Sciatic nerve (tissue), 2 donors: ENCODE measurements around the gene RAB8B. TPM values are rescaled to one million over a fixed set of nuclear protein-coding genes. Genes with fewer than 3 reads are reported as not detected.
"Not testable (repeated sequence)": the region's sequence is repeated elsewhere in the genome, so short reads cannot be mapped to it uniquely, and the experiment has no call there.

Experiments
- ATAC-seq: fragments of 200-7000 bp; cut with Tn5 transposase; one replicate; pipeline ENCODE4 v1.9.1; 2020; ENCODE audit warnings: mild to moderate bottlenecking, moderate library complexity
- DNase-seq: peaks from one replicate; pipeline ENCODE4 v3.0.0-alpha.2; 2020; ENCODE audit warnings: low spot score
- intact Hi-C: fragments of 100-400 bp; cut with DNase I; formaldehyde crosslinking; loops from one replicate; pipeline ENCODE4 v1.14.2; 2022
- total RNA-seq: library from RNA; stranded (reverse); fragmentation: NEBNext Ultra II Directional; extraction: Animal tissue kit (Norgen Biotek cat#: 25700); gene quantifications from one replicate; pipeline ENCODE4 v1.2.1, GENCODE V29; 2021
- donor health status: DM: no; HTN: no; CAD: no.
- donor health status: DM: no; HTN: no; CAD: no.

Gene RAB8B
- total RNA-seq, 1 donor from 2014 or later: 69.4 TPM

DNA sequence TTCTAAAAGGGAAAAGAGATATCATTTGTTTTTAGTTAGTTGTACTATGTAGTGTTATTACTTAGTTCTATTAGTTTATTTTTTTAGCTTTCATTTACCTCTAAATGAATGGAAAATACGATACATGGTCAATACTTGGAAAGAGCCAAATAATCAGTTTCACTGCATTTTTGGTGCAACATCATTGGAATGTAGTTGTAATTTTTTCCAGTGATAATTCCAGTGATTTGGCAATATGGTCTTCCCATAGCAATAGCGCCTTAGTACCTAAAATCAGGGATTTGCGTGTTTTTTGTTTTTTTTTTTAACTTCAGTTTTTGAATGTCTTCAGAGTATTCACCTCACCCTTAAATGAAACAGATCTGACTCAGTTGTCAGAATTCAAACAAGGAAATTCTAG lies 41.8 kb downstream of the RAB8B start:
- intact Hi-C loops: no loop called here
- no peak for DNase-seq
- no peak for ATAC-seq

DNA sequence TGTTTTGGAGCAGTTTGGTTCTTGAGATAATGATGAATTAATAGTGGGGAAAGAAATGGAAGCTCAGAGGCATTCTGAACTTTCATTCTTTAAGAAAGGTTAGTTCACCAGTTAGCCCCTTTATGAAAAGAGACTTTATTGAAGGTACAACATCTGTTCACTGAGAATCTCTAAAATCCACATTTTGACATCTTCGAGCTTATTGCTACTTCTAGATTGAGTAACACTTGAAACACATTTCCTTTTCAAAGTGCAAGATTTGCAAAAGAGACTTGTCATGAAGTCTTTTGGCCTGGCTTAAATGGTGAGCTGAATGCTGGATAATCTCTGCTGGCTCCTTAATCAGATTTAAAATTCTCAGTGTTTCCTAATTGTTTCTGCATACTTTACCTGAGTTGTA lies 42.3 kb downstream of the RAB8B start:
- intact Hi-C loops: no loop called here
- ATAC-seq: no peak
- no peak for DNase-seq

DNA sequence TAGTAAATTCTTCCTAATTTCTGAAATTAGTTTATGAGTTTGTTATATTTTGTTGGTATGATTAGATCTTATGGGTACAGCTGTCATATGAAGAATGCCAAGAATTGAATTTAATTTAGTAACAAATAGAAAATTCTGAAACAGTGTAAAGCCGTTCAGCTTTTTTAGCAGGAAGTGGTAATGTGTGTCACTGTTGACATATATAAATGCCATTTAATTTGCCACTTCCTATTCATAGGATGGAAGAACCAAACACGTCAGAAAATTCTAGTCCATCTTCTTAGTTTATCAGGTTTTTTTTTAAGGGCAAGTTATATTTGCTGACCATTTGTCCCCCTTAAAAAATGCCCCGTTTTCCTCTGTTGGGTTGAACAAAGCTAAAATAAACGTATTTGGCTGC lies 43.0 kb downstream of the RAB8B start:
- intact Hi-C loops: no loop called here
- no peak for ATAC-seq
- DNase-seq: no peak

DNA sequence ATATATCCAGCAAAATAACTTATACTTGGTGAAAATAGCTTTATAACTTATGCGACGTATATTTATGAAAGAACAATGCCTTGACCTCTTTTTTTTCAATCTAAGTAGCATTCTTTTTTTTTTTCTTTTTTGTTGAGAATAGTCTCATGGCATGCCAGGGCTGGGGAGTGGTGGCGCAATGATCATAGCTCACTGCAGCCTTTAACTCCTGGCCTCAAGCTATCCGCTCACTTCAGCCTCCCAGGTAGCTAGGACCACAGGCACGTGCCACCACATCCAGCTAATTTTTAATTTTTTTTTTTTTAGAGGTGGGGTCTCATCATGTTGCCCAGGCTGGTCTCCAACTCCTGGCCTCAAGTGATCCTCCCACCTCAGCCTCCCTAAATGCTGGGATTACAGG lies 43.5 kb downstream of the RAB8B start:
- DNase-seq: no peak
- no peak for ATAC-seq
- intact Hi-C loops: no loop called here

DNA sequence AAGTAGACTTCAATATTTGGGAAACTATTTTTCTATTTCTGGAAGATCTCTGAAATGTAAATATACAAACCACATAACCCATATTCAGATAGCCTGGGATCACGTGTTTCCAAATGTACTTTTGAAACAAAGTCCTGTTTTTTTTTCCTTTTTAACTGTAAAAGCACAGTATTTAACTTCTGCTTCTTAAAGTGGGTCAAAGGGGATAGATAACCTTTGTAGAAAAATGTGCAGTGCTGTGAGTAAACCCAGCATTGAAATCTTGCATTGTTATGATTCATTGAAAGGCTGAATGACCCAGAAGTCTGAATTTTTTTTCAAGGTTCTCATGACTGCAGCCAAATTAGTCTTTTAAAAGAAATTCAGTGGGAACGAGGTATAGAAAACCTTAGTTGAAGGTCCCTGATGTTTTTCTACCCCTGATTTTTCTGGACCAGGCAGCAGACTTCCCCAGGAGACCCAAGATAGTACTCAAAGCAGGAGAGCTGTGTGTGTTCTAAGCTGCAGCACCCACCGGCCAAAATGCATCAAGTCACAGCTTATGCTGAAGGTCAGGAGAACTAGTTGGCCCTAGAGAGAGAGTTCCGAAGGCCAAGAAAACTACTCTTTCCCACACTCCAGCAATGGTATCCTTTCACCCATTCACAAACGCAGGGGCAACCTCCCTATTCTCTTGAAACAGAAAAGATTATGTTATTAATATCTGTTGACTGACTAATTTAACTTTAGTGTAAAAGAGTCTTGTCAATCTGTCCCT lies 44.4 kb downstream of the RAB8B start:
- intact Hi-C loops: no loop called here
- DNase-seq (no peak), ATAC-seq (peak; percentile 48)

DNA sequence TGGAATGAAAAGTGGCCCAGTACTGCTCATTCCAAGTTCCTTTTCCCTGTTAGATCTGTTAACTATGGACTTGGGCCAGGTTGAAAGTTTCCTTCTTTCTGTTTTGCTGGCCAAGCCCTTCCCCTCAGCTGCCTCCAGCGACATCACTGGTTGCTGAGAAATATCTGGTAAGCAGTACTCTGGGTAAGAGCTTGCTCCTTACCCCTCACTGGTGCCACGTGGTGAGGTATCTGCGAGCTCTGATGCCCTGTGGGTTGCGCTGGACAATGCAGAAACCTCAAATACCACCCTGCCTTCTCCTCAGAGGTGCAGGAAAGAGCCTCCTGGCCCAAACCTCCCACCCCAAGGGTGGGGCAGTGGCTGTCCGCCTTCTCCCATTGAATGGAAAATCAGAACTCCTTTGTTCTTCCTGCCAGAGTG lies 45.1 kb downstream of the RAB8B start:
- ATAC-seq: peak; percentile 94
- DNase-seq: peak; percentile 68
- intact Hi-C loops: no loop called here

DNA sequence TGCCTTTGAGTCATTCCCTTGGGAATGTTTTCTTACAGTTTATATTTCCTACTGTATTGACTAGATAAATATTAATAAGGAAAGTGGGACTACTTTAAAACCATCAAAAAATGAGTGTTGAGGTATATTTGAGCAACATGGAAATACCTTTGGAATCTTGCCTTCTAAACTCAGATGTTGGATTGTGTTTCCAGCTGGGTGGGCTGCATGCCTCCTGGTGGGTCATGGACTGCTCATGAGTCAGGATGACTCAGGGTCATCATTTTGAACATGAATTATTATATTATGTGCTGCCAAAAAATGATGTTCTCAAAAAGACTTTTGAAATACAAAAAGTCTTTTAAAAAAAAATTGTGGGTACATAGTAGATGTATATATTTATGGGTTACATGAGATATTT lies 46.9 kb downstream of the RAB8B start:
- intact Hi-C loops: no loop called here
- ATAC-seq: no peak
- no peak for DNase-seq

DNA sequence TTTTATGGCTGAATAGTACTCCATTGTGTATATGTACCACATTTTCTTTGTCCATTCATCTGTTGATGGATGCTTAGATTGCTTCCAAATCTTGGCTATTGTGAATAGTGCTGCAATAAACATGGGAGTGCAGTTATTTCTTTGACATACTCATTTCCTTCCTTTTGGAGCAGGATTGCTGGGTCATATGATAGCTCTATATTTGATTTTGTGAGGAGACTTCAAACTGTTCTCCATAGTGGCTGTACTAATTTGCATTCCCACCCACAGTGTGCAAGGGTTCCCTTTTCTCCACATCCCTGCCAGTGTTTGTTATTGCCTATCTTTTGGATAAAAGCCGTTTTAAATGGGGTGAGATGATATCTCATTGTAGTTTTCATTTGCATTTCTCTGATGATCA lies 47.7 kb downstream of the RAB8B start:
- intact Hi-C loops, ATAC-seq, DNase-seq: not testable (repeated sequence)

DNA sequence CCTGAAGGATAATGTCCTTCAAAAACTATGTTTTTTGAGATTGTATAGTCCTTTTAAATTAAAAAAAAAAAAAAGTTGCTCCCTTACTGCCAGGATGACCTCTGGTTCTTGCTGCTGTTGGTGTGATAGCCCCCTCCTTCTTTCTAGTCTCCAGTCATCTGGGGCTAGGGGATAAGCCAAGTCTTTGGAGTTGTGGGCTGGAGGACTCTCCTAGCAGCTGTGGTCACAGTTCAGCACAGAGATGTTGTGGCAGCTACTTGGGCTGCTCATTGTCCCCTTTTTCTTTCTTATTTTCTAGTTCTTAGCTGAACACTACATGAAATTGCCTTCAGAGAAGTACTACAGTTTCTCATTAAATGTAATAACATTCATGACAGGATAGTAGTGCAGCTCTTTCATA lies 48.8 kb downstream of the RAB8B start:
- DNase-seq: no peak
- ATAC-seq: no peak
- intact Hi-C loops: no loop called here

DNA sequence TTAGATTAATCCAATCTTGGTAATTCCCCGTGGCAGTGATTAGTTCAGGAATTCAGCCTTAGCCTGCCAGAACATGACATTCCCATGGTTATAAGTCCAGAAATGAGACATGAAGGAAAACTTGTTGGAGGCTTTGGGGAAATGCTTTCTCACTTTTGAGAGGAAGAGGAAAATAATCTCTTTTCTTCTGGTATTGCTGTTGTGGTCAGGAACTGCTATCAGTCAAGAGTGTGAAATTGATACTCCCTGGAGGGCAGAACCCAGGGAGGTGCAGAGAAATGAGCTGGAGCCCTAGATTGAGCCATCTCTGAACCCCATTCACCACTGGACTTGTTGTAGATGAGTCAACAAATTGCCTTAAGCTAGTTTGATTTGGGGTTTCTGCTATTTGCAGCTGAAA lies 49.4 kb downstream of the RAB8B start:
- DNase-seq: no peak
- intact Hi-C loops: no loop called here
- ATAC-seq: peak; percentile 54

DNA sequence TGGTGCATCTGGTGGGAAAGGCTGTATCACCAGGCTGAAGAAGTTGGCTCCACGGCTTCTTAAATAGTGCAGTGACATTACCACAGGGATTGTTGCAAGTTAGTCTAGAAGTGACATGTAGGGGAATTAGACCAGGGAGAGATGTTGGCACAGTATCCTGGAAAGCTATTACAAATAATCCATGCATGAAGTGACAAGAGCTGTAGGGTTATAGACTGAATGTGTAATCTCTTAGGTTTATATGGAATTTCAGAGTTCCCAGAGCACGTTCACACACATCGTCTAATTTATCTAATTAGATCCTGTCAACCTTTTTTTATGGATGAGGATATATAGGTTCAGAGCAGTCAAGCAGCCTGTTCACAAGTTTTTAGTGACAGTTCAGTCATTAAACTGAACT lies 50.7 kb downstream of the RAB8B start:
- intact Hi-C loops: no loop called here
- ATAC-seq (no peak), DNase-seq (no peak)

DNA sequence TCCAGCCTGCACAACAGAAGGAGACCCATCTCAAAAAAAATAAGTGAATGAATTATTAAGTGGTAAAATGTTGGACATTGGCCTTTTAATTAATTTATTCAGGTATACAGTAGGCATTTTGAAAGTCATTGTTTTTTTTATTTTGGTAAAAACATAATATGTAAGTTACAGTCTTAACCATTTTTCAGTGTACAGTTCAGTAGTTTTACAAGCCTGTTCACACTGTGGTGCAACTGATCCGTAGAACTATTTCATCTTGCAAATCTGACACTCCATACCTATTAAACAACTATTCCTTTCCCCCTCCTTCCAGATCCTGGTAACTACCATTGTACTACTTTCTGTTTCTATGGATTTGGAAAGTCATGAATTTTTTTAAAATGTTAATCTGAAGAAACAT lies 51.9 kb downstream of the RAB8B start:
- ATAC-seq: no peak
- intact Hi-C loops: no loop called here
- no peak for DNase-seq

DNA sequence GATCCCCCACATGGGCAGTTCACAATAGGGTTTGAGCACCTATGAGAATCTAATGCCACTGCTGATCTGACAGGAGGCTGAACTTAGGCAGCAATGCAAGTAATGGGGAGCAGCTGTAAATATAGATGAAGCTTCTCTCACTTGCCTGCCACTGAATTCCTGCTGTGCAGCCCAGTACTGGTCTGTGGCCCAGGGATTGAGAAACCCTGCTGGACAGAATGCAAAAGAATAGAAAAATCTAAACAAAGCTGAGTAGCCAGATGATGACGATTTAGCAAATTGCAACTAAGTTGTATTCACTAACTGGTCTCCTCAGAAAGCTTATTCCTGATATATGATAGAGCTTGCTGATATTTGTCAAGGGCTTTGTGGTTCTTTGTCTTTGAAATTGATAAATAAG lies 53.7 kb downstream of the RAB8B start:
- DNase-seq: no peak
- ATAC-seq: peak; percentile 72
- intact Hi-C loops: no loop called here

DNA sequence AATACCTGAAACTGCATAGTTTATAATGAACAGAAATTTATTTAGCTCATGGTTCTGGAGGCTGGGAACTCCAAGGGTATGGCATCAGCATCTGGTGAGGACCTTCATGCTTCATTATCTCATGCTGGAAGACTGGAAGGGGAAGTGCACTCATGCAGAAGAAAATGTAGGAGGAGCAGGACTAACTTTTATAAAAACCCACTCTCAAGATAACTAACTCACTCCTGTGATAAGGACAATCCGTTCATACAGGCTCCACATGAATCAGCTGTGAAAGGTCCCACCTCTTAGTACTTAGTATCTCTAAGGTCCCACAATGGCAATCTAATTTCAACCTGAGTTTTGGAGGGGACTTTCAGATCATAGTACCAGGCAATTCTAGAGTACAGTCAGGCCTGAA lies 54.4 kb downstream of the RAB8B start:
- intact Hi-C loops: no loop called here
- ATAC-seq (no peak), DNase-seq (no peak)

DNA sequence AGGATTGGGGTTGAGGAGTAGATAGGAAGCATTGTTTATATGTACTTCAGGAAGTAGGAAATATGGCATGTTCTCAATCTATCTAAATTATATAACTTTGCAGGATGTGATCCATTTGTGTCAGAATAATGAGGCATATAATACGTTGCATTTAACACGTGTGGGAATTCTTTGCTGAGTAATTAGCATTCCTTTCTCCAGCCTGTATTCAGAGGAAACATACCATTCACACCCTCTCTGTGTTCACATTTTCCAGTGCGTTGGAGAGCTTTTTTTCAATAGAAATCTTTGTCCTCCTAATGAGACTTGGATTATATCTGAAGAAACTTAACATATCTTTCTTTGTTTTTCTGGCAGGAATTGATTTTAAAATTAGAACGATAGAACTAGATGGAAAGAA lies 55.0 kb downstream of the RAB8B start:
- intact Hi-C loops: no loop called here
- ATAC-seq (no peak), DNase-seq (no peak)

DNA sequence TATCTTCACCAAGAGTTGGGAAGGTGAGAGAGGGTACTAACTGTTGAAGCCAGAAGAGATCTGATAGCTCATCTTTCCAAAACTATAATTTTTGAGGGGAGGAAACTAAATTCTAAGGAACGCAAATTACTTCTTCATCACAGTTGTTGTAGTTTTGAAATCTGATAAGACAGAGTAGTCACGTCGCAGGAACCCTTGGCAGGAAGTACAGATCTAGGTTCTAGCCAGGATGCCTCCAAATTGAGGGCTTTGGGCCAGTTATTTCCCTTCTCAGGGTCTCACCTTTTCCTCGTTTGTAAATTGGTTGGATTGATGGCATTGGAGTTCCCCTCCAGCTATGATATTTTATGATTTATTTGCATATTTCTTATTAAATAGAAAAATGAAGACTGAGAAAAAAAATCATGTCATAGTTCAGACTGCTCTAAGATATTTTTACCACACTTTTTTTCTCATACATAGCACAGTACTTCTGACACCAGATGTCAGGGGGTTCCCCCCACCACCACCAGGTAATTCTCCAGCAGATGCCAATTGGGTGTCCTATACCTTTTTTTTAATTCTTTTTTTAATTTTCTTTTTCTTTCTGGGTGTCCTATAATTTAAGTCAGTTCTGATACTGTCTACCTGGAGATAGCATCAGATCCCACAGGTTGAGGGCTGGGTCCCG lies 55.7 kb downstream of the RAB8B start:
- DNase-seq (no peak), ATAC-seq (no peak)
- intact Hi-C loops: no loop called here

DNA sequence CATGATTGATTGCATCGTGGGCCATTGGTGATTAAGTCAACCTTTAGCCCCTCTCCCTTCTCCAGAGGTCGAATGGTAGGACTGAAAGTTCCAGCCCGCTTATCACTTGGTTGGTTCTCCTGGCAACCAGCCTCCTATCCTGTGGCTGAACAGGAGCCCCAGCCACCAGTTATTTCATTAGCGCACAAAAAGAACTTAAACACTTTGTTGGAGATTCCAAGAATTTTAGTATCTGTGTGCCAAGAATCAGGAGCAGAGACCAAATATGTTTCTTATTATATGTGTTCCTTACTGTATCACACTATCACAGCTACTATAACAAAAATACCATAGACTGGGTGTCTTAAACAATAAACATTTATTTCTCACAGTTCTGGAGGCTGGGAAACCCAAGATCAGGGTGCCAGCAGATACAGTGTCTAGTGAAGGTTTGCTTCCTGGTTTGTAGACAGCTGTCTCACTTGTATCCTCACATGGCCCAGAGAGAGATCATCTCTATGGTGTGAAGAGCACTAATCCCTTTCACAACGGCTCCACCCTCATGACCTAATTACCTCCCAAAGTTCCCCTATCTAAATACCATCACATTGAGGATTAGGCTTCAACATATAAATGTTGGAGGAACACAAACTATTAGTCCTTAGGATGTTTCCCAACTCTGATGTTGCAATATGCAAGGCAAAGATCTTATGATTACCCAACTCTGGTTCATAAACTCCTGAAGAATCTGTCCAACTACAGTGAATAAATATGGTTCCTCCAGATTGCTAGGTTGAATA lies 57.5 kb downstream of the RAB8B start:
- ATAC-seq (peak; percentile 88), DNase-seq (no peak)

DNA sequence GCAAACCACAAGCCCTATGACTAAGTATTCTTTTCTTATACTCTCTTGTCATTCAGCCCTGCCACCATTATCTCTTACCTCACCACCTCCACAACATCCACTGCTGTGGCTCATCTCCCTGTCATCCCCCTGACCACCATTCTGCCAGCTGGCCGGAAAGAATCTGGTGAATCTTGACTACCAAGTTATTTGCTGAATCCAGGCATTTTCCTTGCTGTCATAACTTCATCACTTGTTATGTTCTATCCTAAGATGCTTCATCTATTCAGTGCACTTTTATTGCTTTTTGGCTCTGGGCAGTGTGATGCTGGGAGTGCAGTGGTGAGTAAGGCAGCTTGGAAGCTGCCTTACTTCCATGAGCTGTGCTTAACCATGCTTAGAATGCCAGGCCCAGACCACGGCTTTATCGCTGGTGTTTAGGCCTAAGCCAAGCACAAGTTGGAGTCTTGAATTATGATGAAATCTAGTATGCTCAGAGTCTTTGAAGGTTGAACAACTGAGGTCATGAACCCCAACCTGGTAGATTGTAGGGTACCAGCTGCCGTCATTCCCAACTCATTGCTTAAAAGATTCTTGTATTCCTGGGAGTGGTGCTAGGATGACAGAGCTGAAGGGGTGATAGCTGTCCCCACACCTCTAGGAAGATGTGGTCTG lies 61.0 kb downstream of the RAB8B start:
- DNase-seq (no peak), ATAC-seq (no peak)
- intact Hi-C loops: no loop called here

More for the DNA sequence above, 57.5 kb downstream of the RAB8B start:
- intact Hi-C loops: no loop called here

DNA sequence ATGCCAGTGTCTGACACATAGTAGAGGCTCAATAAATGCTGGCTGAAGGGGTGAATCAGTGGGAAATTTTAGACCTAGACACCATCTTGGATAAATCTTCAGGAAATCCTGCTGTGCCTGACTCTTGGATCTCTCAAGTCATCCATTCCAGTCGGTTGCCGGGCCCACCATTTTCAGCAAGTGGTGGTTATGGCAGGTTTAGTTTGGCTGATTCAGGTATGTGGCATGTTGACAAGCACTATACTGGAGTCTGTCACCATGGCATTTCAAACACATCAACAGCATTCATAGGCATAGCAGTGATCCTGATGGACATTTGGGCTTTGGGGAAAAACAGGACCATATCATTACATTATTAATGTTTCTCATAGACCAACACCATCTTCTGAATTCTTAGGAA lies 62.3 kb downstream of the RAB8B start:
- no peak for ATAC-seq
- intact Hi-C loops: no loop called here
- no peak for DNase-seq

DNA sequence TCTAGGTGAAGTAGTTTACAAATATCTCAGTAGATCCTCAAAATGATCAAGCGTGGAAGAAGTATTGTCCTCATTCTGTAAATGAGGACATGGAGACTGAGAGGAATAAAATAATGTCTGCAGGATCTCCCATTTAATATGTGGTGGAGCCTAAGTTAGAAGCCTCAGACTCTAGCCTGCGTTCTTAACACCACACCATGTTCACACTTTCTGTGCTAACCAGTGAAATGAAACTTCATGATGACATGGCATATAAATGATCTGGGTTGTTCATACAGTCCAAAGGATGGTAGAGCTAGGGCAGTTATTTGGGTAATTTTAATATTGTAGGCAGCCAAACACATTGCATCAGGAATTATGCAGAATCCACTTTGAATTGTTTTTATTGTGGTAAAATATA lies 62.9 kb downstream of the RAB8B start:
- DNase-seq: no peak
- no peak for ATAC-seq
- intact Hi-C loops: no loop called here
